Stimulated activated CD4-positive, alpha-beta T cell treated with anti-CD3 and anti-CD28 coated beads, Interleukin-1b, Interleukin-23, amount 100 ng/mL, for 1 hour (primary cell): ENCODE results near the gene TRRAP.
"Not testable (repeated sequence)": the region's sequence is repeated elsewhere in the genome, so short reads cannot be mapped to it uniquely, and the experiment has no call there.

Source experiments
- DNase-seq, 2 donors: peaks; one replicate each; pipeline ENCODE4 v3.0.0-alpha.2; 2020; ENCODE audit warnings: low read depth in 2 of 2

Gene TRRAP

DNA sequence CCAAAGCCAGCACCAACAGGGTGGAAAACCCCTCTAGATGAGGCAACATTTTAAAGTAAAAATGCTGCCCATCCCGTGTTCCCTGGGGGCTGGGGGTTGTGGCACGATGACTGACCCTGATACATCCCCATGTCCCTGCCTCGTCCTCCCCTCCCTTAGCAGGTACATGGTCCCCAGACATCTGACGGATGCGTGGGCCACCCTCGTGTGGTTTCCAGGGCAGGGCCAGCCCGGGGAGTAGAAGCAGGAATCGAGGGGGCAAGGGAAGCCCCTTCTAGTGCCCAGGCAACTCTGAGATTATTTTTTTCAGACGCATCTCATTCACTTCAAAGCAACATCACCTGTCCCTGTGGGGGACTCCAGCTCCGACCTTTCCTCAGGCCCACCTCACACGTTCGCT lies 12.0 kb upstream of the TRRAP start:
- DNase-seq = no peak

DNA sequence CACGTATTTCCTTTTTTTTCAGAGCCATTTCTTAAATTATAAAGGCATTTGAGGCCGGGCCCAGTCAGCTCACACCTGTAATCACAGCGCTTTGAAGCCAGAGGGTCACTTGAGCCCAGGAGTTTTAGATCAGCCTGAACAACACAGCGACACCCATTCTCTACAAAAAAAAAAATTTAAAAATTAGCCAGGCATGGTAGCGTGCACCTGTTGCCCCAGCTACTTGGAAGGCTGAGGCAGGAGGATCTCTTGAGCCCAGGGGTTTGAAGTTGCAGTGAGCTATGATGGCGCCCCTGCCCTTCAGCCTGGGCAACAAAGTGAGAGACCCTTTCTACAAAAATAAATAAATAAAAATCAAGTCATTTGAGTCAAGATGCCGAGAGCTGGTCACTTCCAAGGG lies 11.6 kb upstream of the TRRAP start:
- no peak for DNase-seq

DNA sequence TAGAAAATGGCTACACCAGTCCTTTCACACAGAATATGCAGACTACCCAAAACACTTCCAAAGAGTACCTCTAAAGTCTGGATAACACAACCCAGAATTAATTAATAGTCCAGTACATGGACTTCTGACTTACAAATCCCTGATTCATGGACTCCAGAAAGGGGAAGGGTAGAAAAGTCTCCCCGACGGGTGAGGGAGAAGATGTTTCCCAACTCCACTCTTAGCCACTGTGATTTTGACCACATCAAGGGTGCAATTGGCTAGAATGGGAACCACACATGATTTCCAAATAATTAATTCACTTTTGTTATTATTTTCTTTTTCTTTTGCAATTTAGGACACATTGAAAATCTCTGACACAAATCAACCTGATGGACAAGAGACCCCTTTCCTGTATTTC lies 9.9 kb upstream of the TRRAP start:
- DNase-seq = no peak

DNA sequence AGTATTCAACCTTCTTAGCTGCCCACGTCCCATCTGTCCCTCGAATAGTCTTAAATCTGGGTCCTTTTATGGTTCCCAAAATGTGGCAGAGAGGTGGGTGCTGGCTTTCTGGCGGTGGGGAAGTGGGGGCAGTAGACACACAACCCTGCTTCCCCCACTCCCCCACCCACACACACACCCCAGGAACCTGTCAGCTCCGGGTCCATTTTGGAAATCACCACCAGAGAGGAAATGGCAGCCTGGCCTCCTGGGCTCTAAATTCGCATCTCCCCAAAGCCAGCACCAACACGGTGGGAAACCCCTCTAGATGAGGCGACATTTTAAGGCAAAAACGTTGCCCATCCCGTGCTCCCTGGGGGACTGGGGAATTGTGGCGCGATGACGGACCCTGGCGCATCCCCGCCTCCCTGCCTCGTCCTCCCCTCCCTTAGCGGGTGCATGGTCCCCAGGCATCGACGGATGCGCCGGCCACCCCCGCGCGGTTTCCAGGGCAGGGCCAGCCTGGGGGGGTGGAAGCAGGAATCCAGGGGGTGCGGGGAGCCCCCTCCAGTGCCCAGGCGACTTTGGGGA lies 9.2 kb upstream of the TRRAP start:
- no peak for DNase-seq

DNA sequence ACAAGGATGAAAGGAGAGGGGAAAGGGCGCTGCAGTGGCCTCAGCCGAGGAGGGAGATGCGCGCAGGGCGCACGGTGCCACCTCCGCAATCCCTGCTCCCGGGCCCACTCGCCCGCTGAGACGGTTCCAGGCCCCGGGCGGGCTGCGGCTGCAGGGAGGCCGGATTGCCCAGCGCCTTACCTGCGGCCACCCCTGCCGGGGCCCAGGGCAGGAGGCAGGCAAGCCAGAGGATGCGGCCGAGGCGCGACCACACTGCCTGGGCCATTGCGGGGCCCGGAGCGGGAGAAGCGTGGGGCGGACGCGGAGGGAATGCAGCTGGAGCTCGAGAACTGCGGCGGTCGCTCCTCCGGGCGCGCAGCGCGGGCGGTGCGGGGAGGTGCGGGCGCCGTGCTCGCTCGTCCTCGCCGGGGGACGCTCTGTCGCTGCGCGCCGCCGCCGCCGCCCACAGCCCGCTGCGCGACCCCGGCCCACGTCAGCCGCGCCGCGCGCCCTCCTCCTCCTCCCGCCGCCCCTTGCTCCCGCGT lies 8.7 kb upstream of the TRRAP start, which contains the start of gene TMEM130:
Gene TMEM130 (minus strand): TSS at position 418 of the 524 bp plus-strand sequence. CDS start 153 bp downstream, at position 265.
- no peak for DNase-seq

DNA sequence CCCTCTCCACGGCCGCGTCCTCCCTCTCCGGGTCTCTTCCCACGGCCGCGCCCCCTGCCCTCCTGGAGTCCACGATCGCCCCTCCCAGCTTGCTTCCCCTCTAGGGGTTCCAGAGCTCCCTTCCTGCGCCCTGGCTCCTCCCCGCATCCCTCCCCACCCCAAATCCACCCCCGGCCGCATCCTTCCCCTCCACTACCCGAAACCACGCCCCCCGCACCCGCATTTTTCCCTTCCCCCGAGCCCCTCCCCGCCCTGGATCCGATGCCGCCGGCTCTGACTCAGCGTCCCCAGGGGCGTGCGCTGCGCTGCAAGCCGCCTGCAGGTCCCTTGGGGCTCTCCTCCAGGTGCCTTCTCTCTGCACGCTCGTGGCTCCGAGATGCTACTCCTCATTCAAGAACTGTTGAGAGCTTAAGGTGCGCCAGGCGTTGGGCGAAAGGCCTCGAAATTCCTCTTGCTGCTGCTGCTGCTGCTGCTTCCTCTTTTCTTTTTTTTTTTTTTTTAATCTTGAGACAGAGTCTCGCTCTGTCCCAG lies 8.1 kb upstream of the TRRAP start:
- DNase-seq = peak; percentile 31 to 61

DNA sequence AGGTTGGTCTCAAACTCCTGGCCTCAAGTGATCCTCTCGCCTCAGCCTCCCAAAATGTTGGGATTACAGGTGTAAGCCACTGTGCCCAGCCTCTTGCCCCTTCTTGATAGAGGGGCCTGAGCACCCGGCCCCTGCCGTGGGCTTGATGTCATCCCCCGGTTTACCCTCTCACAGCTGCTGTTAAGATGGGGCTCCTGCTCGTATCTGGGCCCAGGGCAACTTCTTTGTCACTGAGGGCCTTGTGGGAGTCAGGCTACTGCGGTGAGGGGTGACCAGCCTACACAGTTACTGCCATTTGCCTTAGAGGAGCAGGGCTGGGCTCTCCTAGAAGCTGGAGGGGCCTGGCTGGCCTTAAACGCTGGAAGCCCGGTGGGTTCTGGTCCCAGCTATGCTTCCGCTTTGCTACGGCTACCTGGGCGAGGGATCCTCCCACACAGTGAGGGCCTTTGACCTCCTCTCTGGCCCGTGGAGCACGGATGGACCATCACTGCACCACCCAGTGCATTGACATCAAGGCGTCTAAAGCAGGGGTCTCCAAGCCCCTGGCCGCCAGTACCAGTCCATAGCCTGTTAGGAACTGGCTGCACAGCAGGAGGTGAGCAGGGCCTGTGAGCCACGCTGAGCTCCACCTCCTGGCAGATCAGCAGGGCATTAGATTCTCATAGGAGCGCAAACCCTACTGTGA lies 7.4 kb upstream of the TRRAP start:
- DNase-seq = no peak

DNA sequence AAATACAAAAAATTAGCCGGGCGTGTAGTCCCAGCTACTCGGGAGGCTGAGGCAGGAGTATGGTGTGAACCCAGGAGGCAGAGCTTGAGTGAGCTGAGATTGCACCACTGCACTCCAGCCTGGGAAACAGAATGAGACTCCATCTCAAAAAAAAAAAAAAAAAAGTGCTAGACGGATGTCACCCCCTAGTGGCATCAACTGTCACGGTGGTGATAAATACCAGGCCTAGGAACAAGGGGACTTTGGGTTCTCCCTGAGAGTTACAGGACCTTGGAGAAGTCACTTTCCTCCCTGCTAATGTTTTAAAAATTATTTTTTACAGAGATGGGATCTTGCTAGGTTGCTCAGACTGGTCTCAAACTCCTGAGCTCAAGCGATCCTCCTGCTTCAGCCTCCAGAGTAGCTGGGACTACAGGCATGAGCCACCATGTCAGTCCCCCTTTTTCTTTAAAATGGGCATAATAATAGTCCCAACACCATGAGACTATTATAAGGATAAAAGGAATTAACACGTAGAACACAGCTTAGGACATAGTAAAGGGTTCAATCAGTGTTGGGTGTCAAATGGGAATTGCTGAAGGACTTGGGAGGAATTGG lies 5.9 kb upstream of the TRRAP start:
- no peak for DNase-seq

DNA sequence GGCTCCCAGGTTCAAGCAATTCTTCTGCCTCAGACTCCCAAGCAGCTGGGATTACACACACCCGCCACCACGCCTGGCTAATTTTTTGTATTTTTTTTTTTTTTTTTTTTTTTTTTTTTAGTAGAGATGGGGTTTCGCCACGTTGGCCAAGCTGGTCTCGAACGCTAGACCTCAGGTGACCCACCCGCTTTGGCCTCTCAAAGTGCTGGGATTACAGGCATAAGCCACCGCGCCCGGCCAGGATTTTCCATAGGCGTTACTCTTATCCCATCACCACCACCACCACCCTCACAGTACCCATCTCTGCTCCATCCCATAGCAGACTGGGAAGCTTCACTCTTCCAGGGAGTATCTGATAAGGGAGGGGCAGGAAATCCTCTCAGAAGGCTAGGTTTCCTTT lies 4.7 kb upstream of the TRRAP start:
- not testable (repeated sequence) for DNase-seq

DNA sequence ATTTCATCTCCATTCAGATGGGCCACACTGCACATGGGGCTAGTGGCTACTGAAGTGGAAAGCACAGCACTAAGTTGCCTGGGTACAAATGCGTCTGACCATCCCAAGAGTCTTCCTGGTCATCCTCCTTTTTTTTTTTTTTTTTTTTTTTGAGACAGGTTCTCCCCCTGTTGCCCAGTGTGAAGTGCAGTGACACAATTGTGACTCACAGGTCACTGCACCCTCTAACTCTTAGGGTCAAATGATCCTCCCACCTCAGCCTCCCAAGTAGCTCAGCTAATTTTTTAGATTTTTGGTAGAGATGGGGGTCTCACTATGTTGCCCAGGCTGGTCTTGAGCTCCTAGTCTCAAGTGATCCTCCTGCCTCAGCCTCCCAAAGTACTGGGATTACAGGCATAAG lies 3.4 kb upstream of the TRRAP start:
- no peak for DNase-seq

DNA sequence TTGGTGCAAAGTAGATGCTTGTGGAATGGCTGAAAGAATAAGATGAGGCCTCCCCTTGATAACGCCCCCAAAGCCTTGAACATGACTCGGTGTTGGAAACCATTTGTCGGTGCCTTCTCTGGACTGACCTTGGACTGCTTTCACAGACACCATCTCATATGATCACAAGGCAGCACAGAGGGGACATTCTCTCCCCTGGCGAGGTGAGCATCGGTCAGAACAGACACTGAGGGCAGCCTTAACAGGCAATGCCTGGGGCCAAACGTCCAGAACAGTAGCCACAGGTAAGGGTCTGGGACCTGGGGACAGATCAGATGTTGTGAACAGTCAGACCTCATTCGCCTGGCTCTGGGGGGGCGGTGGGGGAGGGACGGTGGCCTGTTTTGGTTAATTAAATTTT lies 2.8 kb upstream of the TRRAP start:
- no peak for DNase-seq

DNA sequence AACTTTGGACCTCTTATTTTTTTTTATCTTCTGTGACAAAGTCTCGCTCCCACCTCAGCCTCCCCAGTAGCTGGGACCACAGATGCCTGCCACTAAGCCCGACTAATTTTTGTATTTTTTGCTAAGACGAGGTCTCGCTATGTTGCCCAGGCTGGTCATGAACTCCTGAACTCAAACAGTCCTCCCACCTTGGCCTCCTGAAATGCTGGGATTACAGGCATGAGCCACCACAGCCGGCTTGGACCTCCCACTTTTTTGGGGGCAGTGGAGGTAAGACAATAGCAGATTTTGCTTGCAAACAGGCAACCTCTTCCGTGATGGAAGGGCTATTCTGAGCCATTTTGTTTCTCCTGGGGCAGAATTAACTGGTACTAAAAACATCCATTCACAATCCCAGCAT lies 1.2 kb upstream of the TRRAP start:
- no peak for DNase-seq

DNA sequence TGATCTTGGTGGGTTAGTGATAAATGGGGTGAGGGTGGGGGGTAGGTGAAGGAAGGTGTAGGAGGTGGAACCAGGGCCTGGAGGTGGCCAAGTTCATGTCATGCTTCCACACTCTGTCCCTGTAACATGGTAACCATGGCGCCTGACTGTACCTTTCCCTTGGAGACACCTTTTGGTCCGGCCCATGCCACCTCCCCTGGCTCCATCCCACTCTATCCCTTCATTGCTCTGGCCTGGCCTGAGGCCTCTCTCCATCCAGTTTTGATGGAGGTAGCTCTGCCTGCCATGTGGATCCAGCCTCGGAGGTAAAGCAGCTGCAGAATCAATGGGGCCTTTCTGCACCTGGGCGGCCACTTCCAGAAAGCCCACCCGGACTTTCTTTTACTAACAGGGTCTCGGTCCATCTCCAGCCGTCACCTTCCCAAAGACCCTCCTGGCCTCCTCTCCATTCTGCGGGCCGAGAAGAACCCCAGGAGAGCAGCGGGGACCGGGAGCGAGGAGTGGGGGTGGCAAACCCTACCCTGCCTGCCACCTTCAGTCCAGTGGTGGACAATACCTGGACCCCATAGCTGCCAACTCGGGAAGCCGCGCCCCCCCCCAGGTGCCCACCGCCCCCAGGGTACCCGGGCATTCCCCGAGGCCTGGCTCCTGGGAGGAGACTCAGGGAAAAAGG lies 504 bp upstream of the TRRAP start:
- no peak for DNase-seq

DNA sequence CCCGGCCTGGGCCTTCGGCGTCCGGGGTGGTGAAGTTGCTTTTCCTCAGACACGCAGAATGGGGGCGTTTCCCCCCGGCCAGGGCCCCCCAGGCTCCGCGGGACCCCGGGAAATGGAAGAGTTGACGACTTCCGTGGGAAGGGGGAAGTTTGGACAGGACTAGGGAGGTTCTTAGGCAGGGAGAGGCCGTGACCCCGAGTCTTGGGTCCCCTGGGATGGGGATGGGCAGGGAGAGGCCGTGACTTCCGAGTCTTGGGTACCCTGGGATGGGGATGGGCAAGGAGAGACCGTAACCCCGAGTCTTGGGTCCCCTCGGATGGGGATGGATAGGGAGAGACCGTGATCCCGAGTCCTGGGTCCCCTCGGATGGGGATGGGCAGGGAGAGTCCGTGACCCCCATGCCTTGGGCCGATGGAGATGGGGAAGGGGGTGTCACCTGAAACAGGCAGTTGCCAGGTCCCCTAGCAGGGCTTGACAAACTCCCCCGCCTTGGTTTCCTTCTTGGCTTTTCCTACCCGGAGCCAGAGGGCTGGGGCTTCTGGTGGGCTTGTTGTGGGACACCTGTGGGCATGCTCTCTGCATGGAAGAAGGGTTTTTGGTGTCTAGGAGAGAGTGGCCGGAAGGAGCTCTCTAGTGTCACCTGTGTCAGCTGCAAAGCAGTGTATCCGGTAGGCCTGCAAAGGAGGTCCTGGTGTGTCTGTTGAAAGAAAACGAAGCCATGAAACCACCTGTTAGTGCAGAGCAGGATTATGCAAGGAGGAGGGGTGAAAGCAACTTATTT lies 1.1 kb downstream of the TRRAP start:
- DNase-seq = peak in 1 of 2 donors; percentile 27

DNA sequence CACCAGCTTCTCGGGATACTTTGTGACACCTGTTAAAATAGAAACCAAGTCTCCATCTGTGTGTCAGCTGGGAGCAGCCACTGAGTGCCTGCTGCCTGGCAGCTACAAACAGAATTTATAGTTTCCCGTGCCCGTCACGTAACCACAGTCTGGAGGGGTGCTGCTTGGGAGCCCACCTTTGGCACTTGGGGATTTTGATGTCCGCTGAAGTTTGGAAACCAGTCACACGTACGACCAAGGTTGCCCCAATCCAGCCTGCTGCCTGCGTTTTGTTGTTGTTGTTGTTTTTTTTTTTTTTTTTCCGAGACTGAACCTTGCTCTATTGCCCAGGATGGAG lies 1.6 kb downstream of the TRRAP start:
- no peak for DNase-seq

DNA sequence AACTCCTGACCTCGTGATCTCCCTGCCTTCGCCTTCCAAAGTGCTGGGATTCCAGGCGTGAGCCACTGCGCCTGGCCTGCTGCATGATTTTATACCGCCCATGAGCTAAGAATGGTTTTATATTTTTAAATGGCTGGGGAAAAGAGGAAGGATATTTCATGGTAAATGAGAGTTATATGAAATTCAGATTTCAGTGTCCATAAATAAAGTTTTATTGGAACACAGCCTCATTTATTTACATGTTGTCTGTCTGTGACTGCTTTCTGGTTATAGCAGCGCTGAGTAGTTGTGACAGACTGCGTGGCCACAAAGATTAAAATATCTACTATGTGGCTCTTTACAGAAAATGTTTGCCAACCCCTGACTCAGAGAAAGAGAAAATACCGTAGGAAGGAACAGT lies 2.2 kb downstream of the TRRAP start:
- no peak for DNase-seq

DNA sequence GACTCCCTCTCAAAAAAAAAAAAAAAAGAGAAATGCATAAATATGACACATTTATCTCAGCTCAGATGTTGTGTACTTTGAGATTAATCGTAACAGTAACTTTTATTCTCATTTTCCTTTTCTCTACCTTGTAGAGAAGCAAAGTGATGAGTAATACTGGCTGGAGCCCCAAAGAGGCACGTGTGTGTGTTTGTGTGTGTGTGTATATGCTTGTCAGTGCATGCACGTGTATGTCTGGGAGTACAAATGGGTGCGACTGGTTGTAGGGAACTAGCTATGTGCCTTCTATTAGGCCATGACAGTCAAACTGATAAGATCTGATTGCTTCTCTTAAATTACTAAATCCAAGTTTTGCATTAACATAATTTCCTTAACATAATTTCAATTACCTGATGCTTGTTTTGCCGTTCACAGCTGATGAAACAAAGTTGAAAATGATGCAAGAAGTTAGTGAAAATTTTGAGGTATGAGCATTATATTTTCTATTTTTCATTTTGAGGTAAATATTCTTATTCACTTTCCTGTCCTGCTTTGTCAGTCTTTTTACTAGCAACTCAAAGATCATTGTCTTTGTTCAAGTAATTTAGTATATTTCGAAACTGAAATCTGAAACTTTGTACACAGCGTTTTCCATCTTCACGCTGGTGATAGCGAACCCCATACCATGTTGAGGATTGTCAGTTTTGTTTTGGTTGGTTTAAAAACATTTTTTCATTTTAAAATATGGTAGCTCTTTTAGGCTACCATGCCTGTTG lies 3.4 kb downstream of the TRRAP start:
- no peak for DNase-seq

DNA sequence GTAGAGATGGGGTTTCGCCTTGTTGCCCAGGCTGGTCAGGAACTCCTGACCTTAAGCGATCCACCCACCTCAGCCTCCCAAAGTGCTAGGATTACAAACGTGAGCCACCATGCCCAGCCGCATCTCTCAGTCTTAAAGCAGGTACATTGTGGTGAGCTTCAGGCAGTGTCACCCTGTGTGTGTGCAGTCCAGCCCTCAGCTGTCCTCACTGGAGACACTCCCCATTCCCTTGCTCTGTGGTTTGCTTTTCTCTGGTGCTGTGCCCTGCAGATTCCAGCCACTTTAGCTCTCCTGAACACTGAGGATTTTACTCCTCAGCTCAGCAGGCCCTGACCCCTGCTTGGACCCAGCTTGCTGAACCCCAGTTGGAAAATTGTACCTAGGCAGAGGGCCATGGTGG lies 6.1 kb downstream of the TRRAP start:
- DNase-seq = no peak

DNA sequence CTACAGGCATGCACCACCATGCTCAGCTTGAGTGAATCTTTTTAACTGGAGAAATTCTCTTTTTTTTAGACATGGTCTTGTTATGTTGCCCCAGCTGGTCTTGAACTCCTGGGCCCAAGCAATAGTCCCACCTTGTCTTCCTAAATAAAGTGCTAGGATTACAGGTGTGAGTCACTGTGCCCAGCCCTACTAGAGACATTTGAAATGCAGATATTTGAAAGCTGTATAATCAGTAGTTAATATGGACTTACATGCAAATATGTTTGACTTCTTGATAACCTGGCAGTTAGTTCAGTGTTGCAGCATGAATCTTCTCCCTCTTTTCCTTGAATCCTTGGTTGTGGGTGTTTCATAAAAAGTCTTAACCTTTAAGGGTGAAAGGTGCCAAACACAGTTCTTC lies 8.7 kb downstream of the TRRAP start:
- no peak for DNase-seq

DNA sequence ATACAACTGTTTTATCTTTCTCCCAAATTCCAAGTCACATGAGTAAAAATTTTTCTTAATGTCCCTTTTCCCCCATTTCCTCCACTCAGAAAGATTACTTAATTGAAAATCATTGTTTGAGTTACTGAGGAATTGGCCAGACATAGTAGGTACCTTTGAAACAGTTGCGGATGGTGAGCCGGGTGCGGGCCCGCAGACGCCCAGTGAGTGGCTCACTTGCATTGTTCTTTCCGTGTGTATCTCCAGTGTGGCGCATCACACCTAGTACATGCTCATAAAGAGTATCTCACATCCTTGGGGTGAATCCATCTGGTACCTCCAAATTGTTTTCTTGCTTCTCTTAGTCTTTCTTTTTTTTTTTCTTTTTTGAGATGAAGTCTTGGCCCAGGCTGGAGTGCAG lies 14.3 kb downstream of the TRRAP start:
- no peak for DNase-seq

DNA sequence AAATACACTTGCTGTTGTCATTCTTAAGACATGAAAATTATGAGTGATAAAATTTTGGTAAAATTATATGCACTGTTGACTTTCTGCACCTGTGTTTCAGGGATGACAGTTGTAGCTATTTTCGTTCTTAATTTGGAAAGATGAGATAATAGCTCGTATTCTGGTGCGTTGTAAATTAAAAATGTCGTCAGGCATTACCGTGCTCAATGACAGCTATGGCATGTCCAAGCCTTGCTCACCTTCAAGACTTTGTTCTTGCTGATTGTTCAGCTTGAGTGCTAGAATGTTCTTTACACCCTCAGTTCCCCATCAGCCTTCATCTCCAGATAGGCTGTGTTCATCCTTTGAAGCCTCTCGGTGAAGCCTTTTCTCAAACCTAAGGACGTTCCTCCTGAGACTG lies 21.5 kb downstream of the TRRAP start:
- DNase-seq = no peak
